SK-N-SH treated with all-trans-retinoic acid at 6 μM for 48 hours (cell line): ENCODE measurements around the gene THSD4.

Experiments
- ATAC-seq: fragments of 200-7000 bp; cut with Tn5 transposase; 3 replicates; pipeline ENCODE4 v1.9.1; 2020; ENCODE audit warnings: mild to moderate bottlenecking, moderate library complexity
- ARNTL ChIP-seq: fragments of 450-650 bp; formaldehyde crosslinking; IDR thresholded peaks from 2 replicates; pipeline ENCODE4 v1.5.0; 2020; ENCODE audit warnings: low read depth, mild to moderate bottlenecking, moderate library complexity, borderline replicate concordance
- BACH2 ChIP-seq: fragments of 250-450 bp; sonication (Bioruptor Pico); IDR thresholded peaks from 2 replicates; pipeline ENCODE4 v1.9.0; 2021; ENCODE audit warnings: mild to moderate bottlenecking, borderline replicate concordance
- ESRRG ChIP-seq: fragments of 250-450 bp; sonication (Bioruptor Pico); IDR thresholded peaks from 2 replicates; pipeline ENCODE4 v1.6.1; 2021; ENCODE audit warnings: mild to moderate bottlenecking
- GLIS3 ChIP-seq: fragments of 250-450 bp; sonication (Bioruptor Pico); IDR thresholded peaks from 2 replicates; pipeline ENCODE4 v1.5.0; 2020; ENCODE audit warnings: mild to moderate bottlenecking, moderate library complexity
- ISL1 ChIP-seq: fragments of 250-450 bp; sonication (Bioruptor Pico); IDR thresholded peaks from 2 replicates; pipeline ENCODE4 v2.1.2; 2022; ENCODE audit warnings: mild to moderate bottlenecking, moderate library complexity
- PPARA ChIP-seq: fragments of 250-450 bp; sonication (Bioruptor Pico); IDR thresholded peaks from 2 replicates; pipeline ENCODE4 v1.5.0; 2020; ENCODE audit warnings: mild to moderate bottlenecking, borderline replicate concordance
- SNAI2 ChIP-seq: fragments of 250-450 bp; sonication (Bioruptor Pico); IDR thresholded peaks from 2 replicates; pipeline ENCODE4 v1.5.0; 2020; ENCODE audit warnings: mild to moderate bottlenecking, moderate library complexity
- TCF4 ChIP-seq: fragments of 250-450 bp; sonication (Bioruptor Pico); IDR thresholded peaks from 2 replicates; pipeline ENCODE4 v1.8.0; 2021; ENCODE audit warnings: mild to moderate bottlenecking, moderate library complexity, borderline replicate concordance
- TOX ChIP-seq: fragments of 250-450 bp; sonication (Bioruptor Pico); IDR thresholded peaks from 2 replicates; pipeline ENCODE4 v1.8.0; 2021; ENCODE audit warnings: mild to moderate bottlenecking, moderate library complexity, borderline replicate concordance
- ZFP3 ChIP-seq: fragments of 250-450 bp; sonication (Bioruptor Pico); IDR thresholded peaks from 2 replicates; pipeline ENCODE4 v1.5.0; 2020; ENCODE audit warnings: mild to moderate bottlenecking, moderate library complexity
- ZNF565 ChIP-seq: fragments of 450-650 bp; formaldehyde crosslinking; conservative IDR thresholded peaks from 2 replicates; pipeline ENCODE4 v1.5.0; 2020; ENCODE audit warnings: low read depth, mild to moderate bottlenecking, moderate library complexity
- ZNF70 ChIP-seq: fragments of 450-650 bp; formaldehyde crosslinking; IDR thresholded peaks from 2 replicates; pipeline ENCODE4 v1.5.0; 2020; ENCODE audit warnings: mild to moderate bottlenecking, moderate library complexity
- ZNF8 ChIP-seq: fragments of 450-650 bp; formaldehyde crosslinking; IDR thresholded peaks from 2 replicates; pipeline ENCODE4 v1.5.0; 2020; ENCODE audit warnings: mild to moderate bottlenecking, moderate library complexity
- TF ChIP-seq, protein P1 (sequence below): fragments of 250-450 bp; sonication (Bioruptor Pico); IDR thresholded peaks from 2 replicates; pipeline ENCODE4 v1.8.0; 2020; ENCODE audit warnings: mild to moderate bottlenecking, moderate library complexity, borderline replicate concordance
- TF ChIP-seq, protein P2 (sequence below): fragments of 250-450 bp; sonication (Bioruptor Pico); IDR thresholded peaks from 2 replicates; pipeline ENCODE4 v1.5.0; 2020; ENCODE audit warnings: mild to moderate bottlenecking, moderate library complexity
- TF ChIP-seq, protein P3 (sequence below): fragments of 250-450 bp; sonication (Bioruptor Pico); IDR thresholded peaks from 2 replicates; pipeline ENCODE4 v1.8.0; 2021; ENCODE audit warnings: low read depth, mild to moderate bottlenecking, moderate library complexity, borderline replicate concordance

Gene THSD4

DNA sequence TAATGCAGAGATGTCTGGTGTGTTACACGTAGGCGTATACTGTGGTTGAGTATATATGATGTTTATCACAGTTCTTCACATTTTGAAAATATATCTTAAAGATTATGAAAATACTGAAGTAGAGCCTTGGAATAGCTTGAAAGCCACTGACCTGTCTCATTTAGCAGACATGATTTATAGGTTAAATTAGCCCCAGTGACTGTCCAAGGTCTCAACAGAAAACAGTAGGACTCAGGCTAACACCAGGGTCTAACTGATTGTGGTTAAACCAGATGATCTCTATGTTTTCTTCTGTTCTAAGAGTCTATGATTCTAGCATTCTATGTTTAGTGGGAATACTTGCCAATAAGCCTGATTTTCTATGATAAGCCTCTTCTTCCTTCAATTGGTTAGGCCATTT lies 528.6 kb downstream of the THSD4 start:
- ATAC-seq, result no peak
- TF ChIP-seq ZNF8 (no peak), ZFP3 (CRISPR knock-in tag) (no peak), TCF4 (CRISPR knock-in tag) (no peak), SNAI2 (CRISPR knock-in tag) (no peak), ZNF565 (CRISPR knock-in tag) (no peak), ARNTL (CRISPR knock-in tag) (no peak), ZNF70 (CRISPR knock-in tag) (no peak), TOX (CRISPR knock-in tag) (no peak)
- TF ChIP-seq, protein P1, sequence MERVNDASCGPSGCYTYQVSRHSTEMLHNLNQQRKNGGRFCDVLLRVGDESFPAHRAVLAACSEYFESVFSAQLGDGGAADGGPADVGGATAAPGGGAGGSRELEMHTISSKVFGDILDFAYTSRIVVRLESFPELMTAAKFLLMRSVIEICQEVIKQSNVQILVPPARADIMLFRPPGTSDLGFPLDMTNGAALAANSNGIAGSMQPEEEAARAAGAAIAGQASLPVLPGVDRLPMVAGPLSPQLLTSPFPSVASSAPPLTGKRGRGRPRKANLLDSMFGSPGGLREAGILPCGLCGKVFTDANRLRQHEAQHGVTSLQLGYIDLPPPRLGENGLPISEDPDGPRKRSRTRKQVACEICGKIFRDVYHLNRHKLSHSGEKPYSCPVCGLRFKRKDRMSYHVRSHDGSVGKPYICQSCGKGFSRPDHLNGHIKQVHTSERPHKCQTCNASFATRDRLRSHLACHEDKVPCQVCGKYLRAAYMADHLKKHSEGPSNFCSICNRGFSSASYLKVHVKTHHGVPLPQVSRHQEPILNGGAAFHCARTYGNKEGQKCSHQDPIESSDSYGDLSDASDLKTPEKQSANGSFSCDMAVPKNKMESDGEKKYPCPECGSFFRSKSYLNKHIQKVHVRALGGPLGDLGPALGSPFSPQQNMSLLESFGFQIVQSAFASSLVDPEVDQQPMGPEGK, result no peak

DNA sequence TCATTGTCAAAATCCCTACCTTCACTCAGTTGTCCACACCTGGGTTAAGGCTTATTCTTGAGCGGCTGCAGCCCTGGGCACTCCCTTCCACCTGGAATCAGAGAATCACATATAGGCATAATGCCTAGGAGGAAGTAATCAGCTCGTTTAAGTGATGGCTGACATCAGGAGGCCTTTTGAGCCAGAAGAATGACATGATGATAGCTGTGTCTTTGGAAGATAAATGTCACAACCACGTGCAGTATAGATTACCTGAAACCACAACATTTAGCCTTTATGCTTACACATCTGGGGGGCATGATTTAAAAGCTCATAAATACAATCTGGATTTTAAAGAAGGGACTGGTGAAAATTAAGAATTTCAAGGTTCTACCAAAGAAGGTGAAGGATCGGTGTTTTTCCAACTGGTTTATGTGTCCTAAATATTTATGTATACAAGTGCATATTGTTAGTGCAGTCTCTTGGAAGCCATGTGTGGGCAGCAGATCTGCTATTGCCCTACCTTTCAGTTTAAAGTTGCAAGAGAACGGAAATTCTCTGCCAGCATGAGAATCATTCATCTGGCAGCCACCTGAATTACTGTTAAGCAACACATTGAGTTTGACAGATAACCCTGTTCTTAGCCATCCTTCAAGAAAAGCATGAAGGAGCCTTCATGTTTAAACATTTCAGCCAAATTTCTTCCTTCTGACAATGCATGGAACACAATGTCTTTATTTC lies 531.7 kb downstream of the THSD4 start:
- TF ChIP-seq, protein P1, result no peak
- no peak for TF ChIP-seq ZNF70 (CRISPR knock-in tag)
- no peak for TF ChIP-seq BACH2 (CRISPR knock-in tag)
- TF ChIP-seq ZNF8, result no peak
- no peak for TF ChIP-seq ZFP3 (CRISPR knock-in tag)
- no peak for TF ChIP-seq ISL1 (CRISPR knock-in tag)
- no peak for TF ChIP-seq ARNTL (CRISPR knock-in tag)
- TF ChIP-seq, protein P2, sequence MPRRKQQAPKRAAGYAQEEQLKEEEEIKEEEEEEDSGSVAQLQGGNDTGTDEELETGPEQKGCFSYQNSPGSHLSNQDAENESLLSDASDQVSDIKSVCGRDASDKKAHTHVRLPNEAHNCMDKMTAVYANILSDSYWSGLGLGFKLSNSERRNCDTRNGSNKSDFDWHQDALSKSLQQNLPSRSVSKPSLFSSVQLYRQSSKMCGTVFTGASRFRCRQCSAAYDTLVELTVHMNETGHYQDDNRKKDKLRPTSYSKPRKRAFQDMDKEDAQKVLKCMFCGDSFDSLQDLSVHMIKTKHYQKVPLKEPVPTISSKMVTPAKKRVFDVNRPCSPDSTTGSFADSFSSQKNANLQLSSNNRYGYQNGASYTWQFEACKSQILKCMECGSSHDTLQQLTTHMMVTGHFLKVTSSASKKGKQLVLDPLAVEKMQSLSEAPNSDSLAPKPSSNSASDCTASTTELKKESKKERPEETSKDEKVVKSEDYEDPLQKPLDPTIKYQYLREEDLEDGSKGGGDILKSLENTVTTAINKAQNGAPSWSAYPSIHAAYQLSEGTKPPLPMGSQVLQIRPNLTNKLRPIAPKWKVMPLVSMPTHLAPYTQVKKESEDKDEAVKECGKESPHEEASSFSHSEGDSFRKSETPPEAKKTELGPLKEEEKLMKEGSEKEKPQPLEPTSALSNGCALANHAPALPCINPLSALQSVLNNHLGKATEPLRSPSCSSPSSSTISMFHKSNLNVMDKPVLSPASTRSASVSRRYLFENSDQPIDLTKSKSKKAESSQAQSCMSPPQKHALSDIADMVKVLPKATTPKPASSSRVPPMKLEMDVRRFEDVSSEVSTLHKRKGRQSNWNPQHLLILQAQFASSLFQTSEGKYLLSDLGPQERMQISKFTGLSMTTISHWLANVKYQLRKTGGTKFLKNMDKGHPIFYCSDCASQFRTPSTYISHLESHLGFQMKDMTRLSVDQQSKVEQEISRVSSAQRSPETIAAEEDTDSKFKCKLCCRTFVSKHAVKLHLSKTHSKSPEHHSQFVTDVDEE (CRISPR knock-in tag), result no peak
- TF ChIP-seq, protein P3, sequence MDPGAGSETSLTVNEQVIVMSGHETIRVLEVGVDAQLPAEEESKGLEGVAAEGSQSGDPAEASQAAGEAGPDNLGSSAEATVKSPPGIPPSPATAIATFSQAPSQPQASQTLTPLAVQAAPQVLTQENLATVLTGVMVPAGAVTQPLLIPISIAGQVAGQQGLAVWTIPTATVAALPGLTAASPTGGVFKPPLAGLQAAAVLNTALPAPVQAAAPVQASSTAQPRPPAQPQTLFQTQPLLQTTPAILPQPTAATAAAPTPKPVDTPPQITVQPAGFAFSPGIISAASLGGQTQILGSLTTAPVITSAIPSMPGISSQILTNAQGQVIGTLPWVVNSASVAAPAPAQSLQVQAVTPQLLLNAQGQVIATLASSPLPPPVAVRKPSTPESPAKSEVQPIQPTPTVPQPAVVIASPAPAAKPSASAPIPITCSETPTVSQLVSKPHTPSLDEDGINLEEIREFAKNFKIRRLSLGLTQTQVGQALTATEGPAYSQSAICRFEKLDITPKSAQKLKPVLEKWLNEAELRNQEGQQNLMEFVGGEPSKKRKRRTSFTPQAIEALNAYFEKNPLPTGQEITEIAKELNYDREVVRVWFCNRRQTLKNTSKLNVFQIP (CRISPR knock-in tag), result no peak
- no peak for ATAC-seq

DNA sequence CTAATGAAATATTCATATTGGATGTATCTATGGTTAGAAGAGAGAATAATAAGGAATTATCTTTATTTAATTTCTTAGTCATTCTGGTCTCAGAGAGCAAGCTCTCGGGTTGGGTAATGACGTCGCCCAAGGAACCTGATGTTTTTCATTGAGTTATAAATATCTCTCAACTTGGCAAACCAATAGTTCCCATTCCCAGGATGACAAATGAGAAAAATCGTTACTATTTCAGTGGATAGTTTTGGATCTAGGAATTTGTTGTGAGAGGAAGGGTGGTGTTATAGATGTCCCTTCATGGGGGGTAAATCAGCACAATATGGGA lies 532.2 kb downstream of the THSD4 start:
- ATAC-seq, result peak; percentile 59
- no peak for TF ChIP-seq TOX (CRISPR knock-in tag)

- TF ChIP-seq ESRRG (CRISPR knock-in tag), result no peak
- TF ChIP-seq SNAI2 (CRISPR knock-in tag), result no peak
- TF ChIP-seq GLIS3 (CRISPR knock-in tag), result no peak
- no peak for TF ChIP-seq PPARA (CRISPR knock-in tag)
- TF ChIP-seq ZFP3 (CRISPR knock-in tag), result no peak
- TF ChIP-seq, protein P1, result no peak
- no peak for ATAC-seq
These were observed 532.8 kb downstream of the THSD4 start for GRCh38 chr15:71648095-71648494.
